ENCODE results near the gene KPNA1.
"Not testable (repeated sequence)": the region's sequence is repeated elsewhere in the genome, so short reads cannot be mapped to it uniquely, and the experiment has no call there.

Gene KPNA1

DNA sequence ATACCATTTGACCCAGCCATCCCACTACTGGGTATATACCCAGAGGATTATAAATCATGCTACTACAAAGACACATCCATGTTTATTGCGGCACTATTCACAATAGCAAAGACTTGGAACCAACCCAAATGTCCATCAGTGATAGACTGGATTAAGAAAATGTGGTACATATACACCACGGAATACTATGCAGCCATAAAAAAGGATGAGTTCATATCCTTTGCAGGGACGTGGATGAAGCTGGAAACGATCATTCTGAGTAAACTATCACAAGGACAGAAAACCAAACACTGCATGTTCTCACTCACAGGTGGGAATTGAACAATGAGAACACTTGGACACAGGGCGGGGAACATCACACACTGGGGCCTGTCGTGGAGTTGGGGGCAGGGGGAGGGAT is 66.5 kb downstream of the KPNA1 start:
- H3K9ac ChIP-seq (ENCODE audit: low read depth, low read length); H3K27ac ChIP-seq (ENCODE audit: low read depth, low read length); H3K9me3 ChIP-seq (ENCODE audit: control insufficient read depth, insufficient read depth, low read length); H3K4me1 ChIP-seq (ENCODE audit: control insufficient read depth, insufficient read depth, low read length); H3K27me3 ChIP-seq (ENCODE audit: control insufficient read depth, insufficient read depth, low read length); H3K4me3 ChIP-seq (ENCODE audit: low read depth, low read length): not testable (repeated sequence)
- H3K36me3 ChIP-seq (ENCODE audit: control insufficient read depth, insufficient read depth, low read length) = peaks cover 51% of the 10 kb centered on the region

DNA sequence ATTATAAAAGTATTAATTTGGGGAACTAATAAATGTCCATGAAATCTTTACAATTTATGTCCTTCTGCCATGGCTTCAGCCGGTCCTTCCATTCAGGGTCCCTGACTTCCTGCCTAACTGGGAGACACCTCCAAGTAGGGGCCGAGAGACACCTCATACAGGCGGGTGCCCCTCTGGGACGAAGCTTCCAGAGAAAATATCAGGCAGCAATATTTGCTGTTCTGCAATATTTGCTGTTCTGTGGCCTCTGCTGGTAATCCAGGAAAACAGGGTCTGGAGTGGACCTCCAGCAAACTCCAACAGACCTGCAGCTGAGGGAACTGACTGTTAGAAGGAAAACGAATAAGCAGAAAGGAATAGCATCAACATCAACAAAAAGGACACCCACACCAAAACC is 70.2 kb downstream of the KPNA1 start:
- peaks cover 18% of the 10 kb centered on the region for H3K4me1 ChIP-seq (ENCODE audit: control insufficient read depth, insufficient read depth, low read length)
- H3K9me3 ChIP-seq (ENCODE audit: control insufficient read depth, insufficient read depth, low read length); H3K4me3 ChIP-seq (ENCODE audit: low read depth, low read length); H3K27me3 ChIP-seq (ENCODE audit: control insufficient read depth, insufficient read depth, low read length); H3K9ac ChIP-seq (ENCODE audit: low read depth, low read length): not testable (repeated sequence)
- peaks cover 47% of the 10 kb centered on the region for H3K36me3 ChIP-seq (ENCODE audit: control insufficient read depth, insufficient read depth, low read length)
- H3K27ac ChIP-seq (ENCODE audit: low read depth, low read length) = peak overlapping the region; percentile 89

DNA sequence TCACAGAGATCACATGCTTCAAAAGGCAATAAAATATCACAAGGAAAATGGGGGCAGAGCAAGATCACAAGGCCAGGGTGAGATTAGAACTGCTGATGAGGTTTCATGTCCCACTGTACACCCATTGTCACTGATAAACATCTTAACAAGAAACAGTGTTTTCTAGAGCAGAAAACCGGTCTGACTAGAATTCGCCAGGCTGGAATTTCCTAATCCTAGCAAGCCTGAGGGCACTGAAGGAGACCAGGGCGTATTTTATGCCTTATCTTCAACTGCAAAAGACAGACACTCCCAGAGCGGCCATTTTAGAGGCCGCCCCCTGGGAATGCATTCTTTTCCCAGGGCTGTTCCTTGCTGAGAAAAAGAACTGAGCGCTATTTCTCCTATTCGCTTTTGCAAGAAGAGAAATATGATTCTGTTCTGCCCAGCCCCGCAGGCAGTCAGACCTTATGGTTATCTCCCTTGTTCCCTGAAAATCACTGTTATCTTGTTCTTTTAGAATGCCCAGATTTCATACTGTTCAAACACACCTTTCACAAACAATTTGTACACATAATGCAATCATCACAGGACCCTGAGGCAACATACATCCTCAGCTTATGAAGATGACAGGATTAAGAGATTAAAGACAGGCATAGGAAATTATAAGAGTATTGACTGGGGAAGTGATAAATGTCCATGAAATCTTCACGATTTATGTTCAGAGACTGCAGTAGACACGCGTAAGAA is 70.8 kb downstream of the KPNA1 start:
- Histone ChIP-seq H3K4me3 (ENCODE audit: low read depth, low read length) (0 out of 2 replicates have a peak overlapping the region, but pooled peaks have one; percentile 13), H3K27ac (ENCODE audit: low read depth, low read length) (peak overlapping the region; percentile 89), H3K4me1 (ENCODE audit: control insufficient read depth, insufficient read depth, low read length) (peaks cover 18% of the 10 kb centered on the region), H3K36me3 (ENCODE audit: control insufficient read depth, insufficient read depth, low read length) (peaks cover 47% of the 10 kb centered on the region)
- H3K9ac ChIP-seq (ENCODE audit: low read depth, low read length); H3K9me3 ChIP-seq (ENCODE audit: control insufficient read depth, insufficient read depth, low read length); H3K27me3 ChIP-seq (ENCODE audit: control insufficient read depth, insufficient read depth, low read length): not testable (repeated sequence)

DNA sequence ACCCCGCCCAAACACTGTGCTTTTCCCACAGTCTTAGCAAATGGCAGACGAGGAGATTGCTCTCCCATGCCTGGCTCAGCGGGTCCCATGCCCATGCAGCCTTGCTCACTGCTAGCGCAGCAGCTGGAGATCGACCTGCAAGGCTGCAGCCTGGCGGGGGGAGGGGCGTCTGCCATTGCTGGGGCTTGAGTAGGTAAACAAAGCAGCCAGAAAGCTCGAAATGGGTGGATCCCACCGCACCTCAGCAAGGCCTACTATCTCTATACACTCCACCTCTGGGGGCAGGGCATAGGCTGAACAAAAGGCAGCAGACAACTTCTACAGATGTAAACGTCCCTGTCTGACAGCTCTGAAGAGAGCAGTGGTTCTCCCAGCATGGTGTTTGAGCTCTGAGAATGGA is 71.6 kb downstream of the KPNA1 start:
- peaks cover 18% of the 10 kb centered on the region for H3K4me1 ChIP-seq (ENCODE audit: control insufficient read depth, insufficient read depth, low read length)
- H3K9ac ChIP-seq (ENCODE audit: low read depth, low read length) = no peak overlapping the region; the same call in 1 of the 2 replicates
- peak overlapping the region; percentile 89 for H3K27ac ChIP-seq (ENCODE audit: low read depth, low read length)
- peaks cover 45% of the 10 kb centered on the region for H3K36me3 ChIP-seq (ENCODE audit: control insufficient read depth, insufficient read depth, low read length)
- no peak overlapping the region for H3K4me3 ChIP-seq (ENCODE audit: low read depth, low read length)
- no peaks in the 10 kb centered on the region for H3K9me3 ChIP-seq (ENCODE audit: control insufficient read depth, insufficient read depth, low read length)
- no peaks in the 10 kb centered on the region for H3K27me3 ChIP-seq (ENCODE audit: control insufficient read depth, insufficient read depth, low read length)

DNA sequence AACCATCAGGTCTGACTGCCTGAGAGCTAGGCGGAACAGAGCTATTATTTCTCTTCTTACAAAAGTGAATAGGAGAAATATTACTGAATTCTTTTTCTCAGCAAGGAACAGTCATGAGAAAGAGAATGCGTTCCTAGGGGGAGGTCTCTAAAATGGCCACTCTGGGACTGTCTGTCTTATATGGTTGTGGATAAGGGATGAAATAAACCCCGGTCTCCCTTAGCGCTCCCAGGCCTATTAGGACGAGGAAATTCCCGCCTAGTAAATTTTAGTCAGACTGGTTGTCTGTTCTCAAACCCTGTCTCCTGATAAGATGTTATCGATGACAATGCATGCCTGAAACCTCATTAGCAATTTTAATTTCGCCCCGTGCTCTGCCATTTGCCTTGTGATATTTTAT is 78.8 kb downstream of the KPNA1 start:
- Histone ChIP-seq H3K9me3 (ENCODE audit: control insufficient read depth, insufficient read depth, low read length) (peaks cover 5% of the 10 kb centered on the region), H3K36me3 (ENCODE audit: control insufficient read depth, insufficient read depth, low read length) (peaks cover 92% of the 10 kb centered on the region), H3K27ac (ENCODE audit: low read depth, low read length) (no peak overlapping the region), H3K4me1 (ENCODE audit: control insufficient read depth, insufficient read depth, low read length) (no peaks in the 10 kb centered on the region), H3K27me3 (ENCODE audit: control insufficient read depth, insufficient read depth, low read length) (no peaks in the 10 kb centered on the region), H3K4me3 (ENCODE audit: low read depth, low read length) (no peak overlapping the region), H3K9ac (ENCODE audit: low read depth, low read length) (no peak overlapping the region)

DNA sequence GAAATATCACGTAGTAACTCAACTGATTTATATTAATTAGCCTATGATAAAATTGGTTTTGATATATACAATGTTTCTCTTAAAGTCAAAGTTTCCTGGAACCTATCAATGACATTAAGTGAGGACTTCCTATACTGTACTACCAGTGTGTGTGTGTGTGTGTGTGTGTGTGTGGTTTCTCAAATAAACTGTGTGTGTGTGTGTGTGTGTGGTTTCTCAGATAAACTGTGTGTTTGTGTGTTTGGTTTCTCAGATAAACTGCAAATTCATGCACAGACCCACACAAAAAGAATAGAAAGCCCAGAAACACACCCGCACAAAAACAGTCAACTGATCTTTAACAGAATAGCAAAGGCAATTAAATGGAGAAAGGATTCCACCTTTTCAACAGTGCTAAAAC is 84.4 kb downstream of the KPNA1 start:
- no peaks in the 10 kb centered on the region for H3K27me3 ChIP-seq (ENCODE audit: control insufficient read depth, insufficient read depth, low read length)
- no peaks in the 10 kb centered on the region for H3K9me3 ChIP-seq (ENCODE audit: control insufficient read depth, insufficient read depth, low read length)
- peaks cover 86% of the 10 kb centered on the region for H3K36me3 ChIP-seq (ENCODE audit: control insufficient read depth, insufficient read depth, low read length)
- H3K4me3 ChIP-seq (ENCODE audit: low read depth, low read length) = no peak overlapping the region
- H3K9ac ChIP-seq (ENCODE audit: low read depth, low read length) = no peak overlapping the region
- H3K4me1 ChIP-seq (ENCODE audit: control insufficient read depth, insufficient read depth, low read length) = no peaks in the 10 kb centered on the region
- no peak overlapping the region for H3K27ac ChIP-seq (ENCODE audit: low read depth, low read length)

DNA sequence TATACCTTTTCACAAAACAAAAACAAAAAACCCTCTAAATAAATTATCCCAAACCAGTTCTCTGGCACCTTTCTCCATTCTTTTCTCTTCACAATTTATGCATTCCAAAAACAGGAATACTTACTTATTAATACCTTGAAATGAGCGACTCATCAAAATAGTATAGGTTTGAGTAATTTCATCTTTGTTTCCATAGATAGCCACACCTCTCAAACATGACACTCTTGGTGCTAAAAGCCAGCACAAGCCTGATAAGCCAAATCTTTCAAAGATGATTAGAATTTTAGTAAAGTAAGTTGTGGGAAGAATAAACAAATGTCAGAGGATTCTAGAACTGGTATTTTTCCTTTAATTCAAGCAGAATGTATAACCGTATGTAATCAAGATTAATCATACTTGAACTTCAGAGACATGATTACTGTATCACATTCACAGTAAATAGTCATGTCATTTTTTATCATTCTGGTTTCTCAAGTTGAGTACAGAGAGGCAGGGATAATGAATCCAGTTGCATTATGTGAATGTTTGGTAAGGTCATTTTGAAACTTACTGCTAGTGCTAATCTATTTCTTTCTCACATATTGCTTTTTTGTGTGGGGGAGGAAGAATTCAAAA is 86.8 kb downstream of the KPNA1 start:
- peaks cover 85% of the 10 kb centered on the region for H3K36me3 ChIP-seq (ENCODE audit: control insufficient read depth, insufficient read depth, low read length)
- H3K4me3 ChIP-seq (ENCODE audit: low read depth, low read length) = no peak overlapping the region
- H3K27me3 ChIP-seq (ENCODE audit: control insufficient read depth, insufficient read depth, low read length) = no peaks in the 10 kb centered on the region
- peaks cover 5% of the 10 kb centered on the region; the same call in 1 of the 2 replicates for H3K4me1 ChIP-seq (ENCODE audit: control insufficient read depth, insufficient read depth, low read length)
- H3K9me3 ChIP-seq (ENCODE audit: control insufficient read depth, insufficient read depth, low read length) = no peaks in the 10 kb centered on the region
- H3K27ac ChIP-seq (ENCODE audit: low read depth, low read length) = no peak overlapping the region
- H3K9ac ChIP-seq (ENCODE audit: low read depth, low read length) = no peak overlapping the region

DNA sequence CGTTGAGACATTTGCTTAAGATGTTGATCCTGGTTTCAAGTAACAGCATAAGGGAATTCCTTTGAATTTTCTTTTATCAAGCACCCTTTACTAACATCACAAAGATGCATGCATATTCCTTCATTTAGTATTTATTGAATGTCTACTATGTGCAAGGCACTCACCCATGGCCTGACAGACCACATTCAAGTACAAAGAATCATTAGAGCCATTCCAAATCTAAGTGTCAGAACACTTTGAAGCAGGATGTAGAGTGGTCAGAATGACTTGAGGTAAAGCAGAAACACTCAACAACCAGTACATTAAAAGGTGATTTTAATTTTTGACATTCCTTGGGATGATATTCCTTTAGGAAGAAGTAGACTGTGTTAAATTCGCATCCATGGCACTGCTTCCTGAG is 92.9 kb downstream of the KPNA1 start:
- no peaks in the 10 kb centered on the region for H3K9me3 ChIP-seq (ENCODE audit: control insufficient read depth, insufficient read depth, low read length)
- H3K4me1 ChIP-seq (ENCODE audit: control insufficient read depth, insufficient read depth, low read length) = peaks cover 16% of the 10 kb centered on the region
- H3K9ac ChIP-seq (ENCODE audit: low read depth, low read length) = no peak overlapping the region
- no peaks in the 10 kb centered on the region for H3K27me3 ChIP-seq (ENCODE audit: control insufficient read depth, insufficient read depth, low read length)
- peaks cover 42% of the 10 kb centered on the region for H3K36me3 ChIP-seq (ENCODE audit: control insufficient read depth, insufficient read depth, low read length)
- no peak overlapping the region for H3K27ac ChIP-seq (ENCODE audit: low read depth, low read length)
- no peak overlapping the region for H3K4me3 ChIP-seq (ENCODE audit: low read depth, low read length)

DNA sequence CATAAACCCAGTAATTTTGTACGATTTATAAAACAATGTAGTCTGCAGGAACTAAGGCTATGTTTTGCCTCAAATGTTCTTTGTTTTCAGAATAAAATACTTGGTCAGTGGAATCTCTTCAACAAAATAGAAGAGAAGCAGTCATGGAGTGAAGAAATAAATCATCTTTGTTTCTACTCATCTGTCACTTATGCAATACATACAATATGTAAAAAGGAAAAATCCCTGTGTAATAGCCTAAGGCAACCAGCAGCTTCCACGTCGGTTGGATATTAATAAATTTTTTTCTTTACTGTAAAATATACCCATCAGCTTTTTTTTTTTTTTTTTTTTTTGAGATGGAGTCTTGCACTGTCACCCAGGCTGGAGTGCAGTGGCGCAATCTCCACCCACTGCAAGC is 93.6 kb downstream of the KPNA1 start:
- Histone ChIP-seq H3K9ac (ENCODE audit: low read depth, low read length) (no peak overlapping the region), H3K4me1 (ENCODE audit: control insufficient read depth, insufficient read depth, low read length) (peaks cover 18% of the 10 kb centered on the region), H3K4me3 (ENCODE audit: low read depth, low read length) (no peak overlapping the region), H3K36me3 (ENCODE audit: control insufficient read depth, insufficient read depth, low read length) (peaks cover 34% of the 10 kb centered on the region), H3K27me3 (ENCODE audit: control insufficient read depth, insufficient read depth, low read length) (no peaks in the 10 kb centered on the region), H3K27ac (ENCODE audit: low read depth, low read length) (no peak overlapping the region), H3K9me3 (ENCODE audit: control insufficient read depth, insufficient read depth, low read length) (no peaks in the 10 kb centered on the region)

DNA sequence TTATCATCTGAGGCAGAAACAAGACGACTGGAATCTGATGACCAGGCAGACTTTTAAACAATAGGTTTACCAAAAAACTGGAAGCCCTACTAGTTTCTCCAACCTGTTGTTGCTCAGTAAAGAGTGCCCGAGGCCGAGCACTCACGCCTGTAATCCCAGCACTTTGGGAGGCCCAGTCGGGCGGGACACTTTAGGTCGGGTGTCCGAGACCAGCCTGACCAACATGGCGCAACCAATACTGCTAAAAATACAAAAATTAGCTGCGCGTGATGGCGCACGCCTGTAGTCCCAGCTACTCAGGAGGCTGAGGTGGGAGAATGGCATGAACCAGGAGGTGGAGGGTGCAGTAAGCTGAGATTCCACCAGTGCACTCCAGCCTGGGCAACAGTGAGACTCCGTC is 97.8 kb downstream of the KPNA1 start:
- peaks cover 16% of the 10 kb centered on the region; the same call in 1 of the 2 replicates for H3K36me3 ChIP-seq (ENCODE audit: control insufficient read depth, insufficient read depth, low read length)
- H3K9me3 ChIP-seq (ENCODE audit: control insufficient read depth, insufficient read depth, low read length) = no peaks in the 10 kb centered on the region
- H3K4me3 ChIP-seq (ENCODE audit: low read depth, low read length) = peak overlapping the region; percentile 90
- peak overlapping the region; percentile 85 for H3K9ac ChIP-seq (ENCODE audit: low read depth, low read length)
- H3K27me3 ChIP-seq (ENCODE audit: control insufficient read depth, insufficient read depth, low read length) = no peaks in the 10 kb centered on the region
- H3K27ac ChIP-seq (ENCODE audit: low read depth, low read length) = no peak overlapping the region
- peaks cover 11% of the 10 kb centered on the region for H3K4me1 ChIP-seq (ENCODE audit: control insufficient read depth, insufficient read depth, low read length)

DNA sequence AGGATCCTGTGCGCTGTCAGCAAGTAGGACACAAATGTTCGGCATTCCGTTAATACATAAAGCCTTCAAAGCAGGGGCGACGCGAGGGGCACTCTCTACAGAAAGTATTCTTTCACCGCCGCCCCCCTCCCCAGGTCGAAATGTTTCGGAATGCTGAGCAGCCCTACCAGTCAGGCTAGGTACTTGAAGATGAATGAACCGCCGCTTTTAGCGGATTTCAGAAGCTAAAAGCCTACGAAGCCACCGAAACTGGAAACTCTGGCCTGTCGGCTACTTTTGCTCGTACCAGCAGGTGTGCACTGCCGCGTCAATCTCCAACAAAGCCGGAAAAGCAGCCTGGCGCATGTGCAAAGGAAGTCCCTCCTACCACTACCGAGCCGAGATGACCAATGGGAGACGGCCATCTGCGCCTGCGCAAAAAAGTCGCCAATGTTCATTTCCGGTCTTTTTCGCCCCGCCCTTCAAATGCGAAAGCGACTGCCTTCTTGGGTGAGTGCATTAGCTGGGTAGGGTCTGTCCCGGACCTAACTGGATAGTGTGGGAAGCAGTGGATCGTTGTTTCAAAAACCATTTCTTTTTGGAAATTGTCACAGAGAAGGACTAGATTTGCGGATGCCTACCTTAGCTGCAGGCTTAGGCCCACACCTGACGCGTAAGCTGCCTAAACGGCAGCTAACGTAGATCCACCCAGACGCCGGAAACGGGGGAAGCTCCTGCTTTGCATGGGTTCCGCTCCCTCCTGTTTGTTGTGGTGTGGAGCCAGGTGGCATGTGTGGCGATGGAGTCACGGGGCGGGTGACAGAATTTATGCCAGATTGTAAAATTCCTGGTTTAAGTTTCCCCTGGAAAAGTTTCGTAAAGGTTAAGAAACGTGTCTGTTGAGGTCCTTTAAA is 98.7 kb downstream of the KPNA1 start, which contains the start of gene WDR5B:
Gene WDR5B, minus strand, starts transcription at position 301 of the 893 bp plus-strand sequence. CDS start 534 bp downstream, outside the sequence.
- H3K36me3 ChIP-seq (ENCODE audit: control insufficient read depth, insufficient read depth, low read length) = peaks cover 17% of the 10 kb centered on the region

More for the DNA sequence above, 98.7 kb downstream of the KPNA1 start, which contains the start of gene WDR5B:
- Histone ChIP-seq H3K27me3 (ENCODE audit: control insufficient read depth, insufficient read depth, low read length) (no peaks in the 10 kb centered on the region), H3K9ac (ENCODE audit: low read depth, low read length) (peak within 1 kb of the TSS; percentile 85), H3K4me1 (ENCODE audit: control insufficient read depth, insufficient read depth, low read length) (peaks cover 9% of the 10 kb centered on the region), H3K9me3 (ENCODE audit: control insufficient read depth, insufficient read depth, low read length) (no peaks in the 10 kb centered on the region), H3K27ac (ENCODE audit: low read depth, low read length) (peak within 1 kb of the TSS; percentile 95), H3K4me3 (ENCODE audit: low read depth, low read length) (peak within 1 kb of the TSS; percentile 90)

All from HUES48 (cell line).